GM12865 (cell line): ENCODE data around the gene SORCS2.

Experiments
- DNase-seq: peaks from one replicate; pipeline ENCODE4 v3.0.0; 2010; ENCODE audit warnings: low read depth
- H3K4me3 ChIP-seq: 2 replicates; pipeline ENCODE4 v1.5.1; 2011; ENCODE audit warnings: mild to moderate bottlenecking, low read depth, low read length, control low read depth
- CTCF ChIP-seq: IDR thresholded peaks from 2 replicates; pipeline ENCODE4 v1.5.1; 2011; ENCODE audit warnings: low read length, control low read depth, low read depth, inconsistent platforms; ENCODE audit not compliant: insufficient read depth; ENCODE audit errors: missing control alignments

Gene SORCS2

GRCh38 chr4:7466215-7466614 is 273.9 kb downstream of the SORCS2 start:
- no peak for TF ChIP-seq CTCF
- no peak for DNase-seq
- no peak overlapping the region for H3K4me3 ChIP-seq

DNA sequence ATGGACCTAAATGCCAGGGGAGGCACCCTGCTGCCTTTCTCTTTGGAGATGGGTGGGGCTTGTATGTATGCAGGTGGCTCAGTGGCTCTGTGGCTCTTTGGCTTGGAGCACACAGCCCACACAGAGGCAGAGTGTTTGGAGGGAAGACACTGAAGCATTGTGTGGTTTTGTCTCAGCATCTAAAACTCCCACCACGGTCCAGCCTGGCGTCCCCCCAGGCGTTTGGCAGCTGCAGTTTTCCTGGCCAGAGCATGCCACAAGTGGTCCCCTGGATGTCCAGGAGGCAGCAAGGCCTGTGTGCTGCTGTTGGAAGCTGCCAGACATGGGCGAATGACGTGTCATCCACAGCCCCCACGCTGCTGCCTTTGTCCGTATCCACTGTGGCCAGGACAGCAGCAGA is 274.6 kb downstream of the SORCS2 start:
- no peak overlapping the region for H3K4me3 ChIP-seq
- TF ChIP-seq CTCF, result no peak
- DNase-seq, result no peak

- H3K4me3 ChIP-seq, result no peak overlapping the region
- no peak for TF ChIP-seq CTCF
- no peak for DNase-seq
Measured at GRCh38 chr4:7467471-7467870, 275.1 kb downstream of the SORCS2 start.

DNA sequence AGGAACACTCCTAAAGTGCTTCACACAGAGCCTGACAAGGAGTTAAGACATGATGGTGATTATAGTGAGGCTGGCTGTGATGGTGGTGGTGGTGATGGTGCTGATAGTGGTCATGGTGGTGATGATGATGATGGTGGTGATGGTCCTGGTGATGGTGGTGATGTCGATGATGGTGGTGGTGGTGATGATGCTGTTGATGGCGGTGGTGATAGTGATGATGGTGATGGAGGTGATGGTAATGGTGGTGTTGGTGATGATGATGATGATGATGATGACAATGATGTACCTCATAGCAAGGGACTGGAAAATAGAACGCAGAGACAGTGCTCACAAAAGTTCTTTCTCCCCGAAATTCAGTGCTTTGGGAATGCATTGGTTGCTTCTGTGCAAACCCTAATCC is 276.7 kb downstream of the SORCS2 start:
- no peak for TF ChIP-seq CTCF
- H3K4me3 ChIP-seq, result no peak overlapping the region
- DNase-seq, result no peak

DNA sequence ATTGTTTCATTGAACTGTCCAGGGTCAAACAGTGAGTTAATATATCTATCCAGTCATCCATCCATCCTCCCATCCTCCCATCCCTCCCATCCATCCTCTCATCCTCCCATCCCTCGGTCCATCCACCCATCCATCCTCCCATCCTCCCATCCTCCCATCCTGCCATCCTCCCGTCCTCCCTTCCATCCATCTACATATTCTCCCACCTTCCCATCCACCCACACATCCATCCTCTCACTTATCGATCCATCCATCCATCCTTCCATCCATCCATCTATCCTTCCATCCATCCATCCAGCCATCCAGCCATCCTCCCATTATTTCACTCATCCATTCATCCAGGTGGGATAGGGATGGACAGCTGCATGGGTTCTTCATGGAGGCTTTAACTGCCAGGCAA is 277.8 kb downstream of the SORCS2 start:
- H3K4me3 ChIP-seq, result no peak overlapping the region
- TF ChIP-seq CTCF, result no peak
- no peak for DNase-seq

DNA sequence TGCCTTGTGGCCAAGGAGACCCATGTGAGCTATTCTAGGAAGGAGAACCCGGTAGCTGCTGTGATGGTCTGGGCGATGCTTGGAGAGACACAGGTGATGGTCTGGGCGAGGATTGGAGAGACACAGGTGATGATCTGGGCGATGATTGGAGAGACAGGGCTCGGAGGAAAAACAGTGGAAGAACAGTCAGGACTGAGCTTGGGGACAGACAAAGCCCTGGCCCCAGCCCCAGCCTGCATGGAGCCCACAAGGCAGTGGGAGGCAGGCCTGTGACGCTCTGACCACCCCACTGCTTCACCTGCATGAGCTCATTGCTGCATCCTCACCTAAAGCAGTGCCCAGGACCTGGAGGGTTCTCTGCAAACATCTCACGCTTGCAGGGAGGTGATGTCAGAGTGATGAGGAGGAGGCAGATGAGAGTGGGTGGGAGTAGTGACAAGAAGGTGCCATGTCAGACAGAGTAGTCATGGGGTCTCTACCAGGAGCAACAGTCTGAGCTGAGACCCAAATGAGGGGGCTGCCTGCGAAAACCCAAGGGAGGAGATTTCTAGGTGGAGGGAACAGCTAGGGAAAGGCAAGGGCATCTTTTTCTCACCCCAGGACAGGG is 278.3 kb downstream of the SORCS2 start:
- no peak overlapping the region for H3K4me3 ChIP-seq
- no peak for TF ChIP-seq CTCF
- DNase-seq, result no peak

DNA sequence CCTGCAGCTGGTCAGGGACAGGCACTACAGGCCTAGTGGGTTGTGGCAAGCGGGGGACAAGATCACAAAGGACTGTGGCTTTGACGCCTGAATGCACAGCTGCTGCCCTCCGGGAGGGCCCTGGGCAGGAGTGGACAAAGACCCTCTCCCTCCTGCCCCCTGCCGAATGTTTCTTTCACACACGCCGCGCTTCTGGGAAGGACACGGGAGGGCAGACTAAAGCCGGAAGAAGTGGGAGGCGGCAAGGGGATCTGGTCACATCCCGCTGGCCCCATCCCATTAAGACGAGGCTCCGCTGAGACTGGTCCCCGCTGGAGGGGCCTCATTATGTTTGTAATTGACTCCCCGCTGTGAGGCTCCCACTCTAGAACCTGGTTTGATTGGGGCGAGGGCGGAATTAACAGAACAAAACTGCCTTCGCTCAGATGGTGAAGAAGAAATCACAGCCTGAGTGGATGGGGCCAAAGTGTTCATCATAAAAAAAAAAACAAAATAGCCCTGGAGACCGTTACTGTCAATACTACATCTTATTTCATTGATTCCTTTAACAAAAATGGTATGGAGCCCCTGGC is 280.2 kb downstream of the SORCS2 start:
- no peak for DNase-seq
- no peak overlapping the region for H3K4me3 ChIP-seq
- no peak for TF ChIP-seq CTCF
